ENCODE measurements around the gene ATP8A2. TPM values are rescaled to one million over a fixed set of nuclear protein-coding genes. Genes with fewer than 3 reads are reported as not detected.
A peak's percentile ranks its signal among the peaks of the same experiment; 100 is the strongest.

Gene ATP8A2
- polyA plus RNA-seq, 5 donors = 9.1 to 13.1 (median 12.3) TPM

DNA sequence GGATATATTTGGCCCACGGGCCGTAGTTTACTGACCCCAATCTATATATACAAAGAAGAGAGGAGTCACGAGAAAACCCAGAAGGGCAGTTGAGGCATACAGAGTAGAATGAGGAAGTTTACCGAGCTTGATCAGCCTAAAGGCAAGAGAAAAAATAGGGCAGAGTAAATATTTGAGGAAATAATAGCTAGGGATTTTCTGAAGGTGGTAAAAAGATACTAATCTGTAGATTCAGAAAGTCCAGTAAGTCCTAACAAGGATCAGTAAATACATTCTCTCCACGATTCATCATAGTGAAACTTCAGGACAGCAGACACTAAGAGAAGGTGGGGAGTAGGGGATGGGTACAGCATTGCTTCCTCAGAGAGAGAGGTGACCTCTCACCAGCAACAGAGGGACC lies 248.1 kb downstream of the ATP8A2 start:
- DNase-seq = no peak

DNA sequence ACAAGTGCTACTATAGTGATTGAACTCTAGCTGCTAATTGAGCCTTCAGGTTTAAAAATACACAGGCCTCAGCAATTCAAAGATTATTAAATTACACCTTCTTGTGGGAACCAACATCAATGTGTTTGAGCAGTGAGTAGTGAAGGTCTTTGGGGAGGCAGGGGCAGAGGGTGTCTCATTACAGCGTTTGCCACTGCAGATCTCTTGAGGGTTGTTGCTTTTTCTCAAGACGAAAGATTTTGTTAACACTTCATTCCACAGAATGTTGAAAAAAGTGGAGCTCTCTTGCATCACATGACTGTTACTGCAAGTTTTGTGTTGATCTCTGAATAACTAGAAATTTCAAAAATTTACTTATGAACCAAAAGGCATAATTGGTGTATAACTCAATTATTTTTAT lies 253.6 kb downstream of the ATP8A2 start:
- peak; percentile 64 to 68 for DNase-seq

DNA sequence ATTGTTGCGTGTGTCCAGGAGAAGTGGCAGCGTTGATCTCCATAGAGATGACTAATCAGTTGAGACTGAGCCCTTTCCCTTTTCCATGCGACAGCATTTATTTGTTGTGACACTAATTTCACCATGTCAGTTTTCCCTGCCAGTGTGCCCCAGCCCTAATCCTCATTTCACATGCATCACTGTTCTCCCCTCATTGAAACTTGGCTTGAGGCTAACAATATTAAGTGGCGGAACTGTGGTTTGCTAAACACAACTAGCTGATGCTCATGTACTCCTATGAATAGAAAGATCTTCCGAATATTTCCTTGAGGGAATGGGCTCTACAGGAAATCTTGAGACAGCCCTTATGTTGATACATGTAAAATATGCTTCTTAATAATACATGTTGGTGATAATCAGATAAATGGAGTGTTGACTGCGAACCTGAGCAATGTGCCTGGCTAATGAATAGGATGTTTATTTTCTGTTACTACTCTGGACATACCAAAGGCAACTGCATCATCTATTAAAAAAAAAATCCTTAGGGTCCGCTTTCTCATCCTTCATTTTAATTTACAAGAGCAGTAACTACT lies 258.6 kb downstream of the ATP8A2 start:
- DNase-seq = peak; percentile 58

DNA sequence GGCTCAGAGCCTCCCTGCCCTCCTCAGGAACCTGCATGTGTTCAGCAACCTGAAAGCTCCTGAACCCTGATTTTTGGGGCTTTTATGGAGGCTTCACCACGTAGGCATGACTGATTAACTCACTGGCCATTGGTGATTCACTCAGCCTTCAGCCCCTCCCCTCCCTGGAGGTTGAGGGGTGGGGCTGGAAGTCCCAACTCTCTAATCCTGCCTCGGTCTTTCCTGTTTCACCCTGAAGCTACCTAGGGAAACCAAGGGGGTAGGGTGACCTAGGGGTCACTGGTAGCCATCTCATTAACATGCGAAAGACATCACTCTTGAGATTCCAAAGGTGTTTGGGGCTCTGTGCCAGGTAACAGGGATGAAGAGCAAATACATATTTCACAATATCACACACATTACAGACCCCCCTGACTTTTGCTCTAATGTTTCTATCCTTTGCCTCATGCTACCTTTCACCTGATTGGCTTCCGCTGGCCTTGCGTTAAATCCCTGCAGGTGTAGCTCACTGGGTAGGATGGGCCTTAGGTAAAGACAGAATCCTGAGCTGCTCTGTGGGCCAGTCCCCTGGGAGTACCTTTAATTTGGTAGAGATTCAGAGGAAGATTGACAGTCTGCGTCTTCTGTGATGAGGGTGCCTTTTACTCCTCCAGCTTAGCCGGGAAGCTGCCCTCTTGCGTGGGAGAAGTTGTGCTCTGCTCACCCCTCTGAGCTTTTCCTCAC lies 260.6 kb downstream of the ATP8A2 start:
- DNase-seq = no peak

DNA sequence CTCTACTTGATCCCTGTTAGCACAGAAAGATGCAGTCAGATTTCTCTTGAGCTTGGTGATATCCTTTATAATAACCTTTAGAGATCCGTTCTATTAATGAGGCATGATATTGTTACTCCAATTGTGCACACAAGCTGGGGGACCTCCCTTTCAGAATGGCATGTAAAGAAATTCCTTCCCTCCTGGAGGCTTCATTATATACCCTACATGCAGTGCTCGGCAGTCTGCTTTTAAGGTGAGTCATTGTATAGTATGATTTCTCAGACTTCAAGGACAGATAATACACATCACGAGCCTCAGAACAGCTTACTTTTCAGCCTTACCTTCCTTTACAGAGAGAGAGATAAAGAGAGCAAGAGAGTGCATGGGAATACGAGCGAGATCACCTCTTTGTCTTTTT lies 261.3 kb downstream of the ATP8A2 start:
- DNase-seq = no peak

DNA sequence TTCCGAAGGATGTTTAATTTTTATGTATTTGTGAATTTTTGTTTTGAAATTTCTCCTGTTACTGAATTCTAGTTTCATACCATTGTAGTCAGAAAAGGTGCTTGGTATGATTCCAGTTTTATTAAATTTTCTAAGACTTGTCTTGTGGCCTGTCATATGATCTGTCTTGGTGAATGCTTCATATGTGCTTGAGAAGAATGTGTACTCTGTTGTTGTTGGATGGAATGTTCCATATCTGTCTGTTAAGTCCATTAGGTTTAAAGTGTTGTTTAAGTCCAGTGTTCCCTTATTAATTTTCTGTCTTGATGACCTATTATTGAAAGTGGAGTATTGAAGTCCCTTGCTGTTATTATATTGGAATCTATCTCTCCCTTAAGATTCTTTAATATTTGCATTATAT lies 273.9 kb downstream of the ATP8A2 start:
- no peak for DNase-seq

DNA sequence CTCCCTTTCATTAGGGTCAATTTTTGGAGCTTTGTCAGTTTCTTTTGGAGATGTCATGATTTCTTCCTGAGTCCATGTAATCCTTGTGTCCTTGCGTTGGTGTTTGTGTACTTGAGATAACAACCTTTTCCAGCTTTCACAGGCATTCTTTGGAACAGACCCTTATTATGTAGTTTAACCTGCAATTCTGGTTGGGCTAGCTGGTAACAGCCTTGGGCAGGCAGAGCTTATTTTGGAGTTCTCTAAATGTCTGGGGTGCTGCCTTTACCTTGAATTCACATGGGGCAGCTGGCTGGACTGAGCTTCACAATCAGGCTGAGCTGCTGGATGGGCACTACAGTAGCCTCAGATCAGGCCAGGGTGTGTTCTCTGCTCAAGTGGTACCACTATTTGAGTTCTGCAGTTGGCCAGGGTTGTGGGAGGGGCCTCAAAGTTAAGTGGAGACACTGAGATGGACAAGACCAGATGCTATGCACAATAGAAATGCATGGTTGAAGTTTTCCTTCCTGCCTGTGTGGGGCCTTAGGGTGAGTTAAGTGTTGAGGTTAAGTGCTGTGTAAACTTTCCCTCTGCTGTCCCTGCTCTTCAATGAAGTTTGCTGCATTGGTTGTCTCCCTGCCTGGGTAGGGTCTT lies 277.3 kb downstream of the ATP8A2 start:
- DNase-seq = no peak

DNA sequence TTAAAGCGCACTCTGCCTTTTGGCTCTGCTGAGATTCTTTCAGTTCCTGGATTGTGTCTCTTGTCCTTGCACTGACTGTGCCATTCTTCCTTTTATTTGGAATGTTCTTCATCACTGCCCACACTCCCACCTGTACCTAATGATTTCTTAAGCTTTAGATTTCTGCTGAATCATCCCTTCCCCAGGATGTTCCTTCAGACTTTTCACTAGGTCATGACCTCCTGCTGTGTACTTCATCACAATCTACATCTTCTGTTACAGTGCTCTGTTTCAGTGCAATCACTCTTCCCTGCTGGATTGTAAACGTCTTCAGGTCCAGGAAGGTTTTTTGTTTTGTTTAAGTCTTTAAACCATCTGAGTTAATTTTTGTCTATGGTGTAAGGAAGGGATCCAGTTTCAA lies 281.0 kb downstream of the ATP8A2 start:
- DNase-seq = no peak

DNA sequence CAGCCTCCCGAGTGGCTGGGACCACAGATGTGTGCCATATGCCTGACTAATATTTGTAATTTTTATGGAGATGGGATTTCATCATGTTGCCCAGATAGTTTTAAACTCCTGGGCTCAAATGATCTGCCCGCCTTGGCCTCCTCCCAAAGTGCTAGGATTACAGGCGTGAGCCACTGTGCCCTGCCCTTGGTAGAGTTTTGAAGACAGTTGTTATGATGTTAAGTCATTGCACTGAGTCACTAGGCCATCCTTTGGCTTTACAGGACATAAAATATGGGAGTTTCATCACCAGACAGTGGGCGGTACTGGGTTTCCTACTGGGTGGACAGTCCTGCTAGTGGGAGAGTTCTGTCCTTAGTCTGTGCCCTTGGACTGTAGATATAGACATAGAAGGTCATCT lies 282.5 kb downstream of the ATP8A2 start:
- DNase-seq = no peak

DNA sequence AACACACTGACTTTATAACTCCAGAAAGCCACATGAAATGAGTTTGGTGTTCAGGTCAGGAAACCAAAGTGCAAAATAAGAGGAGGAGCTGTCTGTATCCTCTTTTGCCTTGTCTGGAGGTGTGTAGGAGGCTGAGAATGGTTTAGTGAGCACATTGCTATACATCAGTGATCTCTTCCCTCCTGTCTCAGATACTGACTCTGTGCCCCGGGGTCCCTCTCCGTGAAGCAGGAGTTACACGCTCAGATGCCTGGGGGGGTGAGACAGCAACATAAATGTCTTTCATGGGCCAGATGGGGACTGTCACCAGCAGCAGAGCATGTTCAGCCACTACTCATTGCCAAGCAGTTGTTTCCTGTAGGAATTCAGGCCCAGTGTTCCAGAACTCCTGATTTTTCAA lies 285.4 kb downstream of the ATP8A2 start:
- DNase-seq = peak; percentile 64 to 69

DNA sequence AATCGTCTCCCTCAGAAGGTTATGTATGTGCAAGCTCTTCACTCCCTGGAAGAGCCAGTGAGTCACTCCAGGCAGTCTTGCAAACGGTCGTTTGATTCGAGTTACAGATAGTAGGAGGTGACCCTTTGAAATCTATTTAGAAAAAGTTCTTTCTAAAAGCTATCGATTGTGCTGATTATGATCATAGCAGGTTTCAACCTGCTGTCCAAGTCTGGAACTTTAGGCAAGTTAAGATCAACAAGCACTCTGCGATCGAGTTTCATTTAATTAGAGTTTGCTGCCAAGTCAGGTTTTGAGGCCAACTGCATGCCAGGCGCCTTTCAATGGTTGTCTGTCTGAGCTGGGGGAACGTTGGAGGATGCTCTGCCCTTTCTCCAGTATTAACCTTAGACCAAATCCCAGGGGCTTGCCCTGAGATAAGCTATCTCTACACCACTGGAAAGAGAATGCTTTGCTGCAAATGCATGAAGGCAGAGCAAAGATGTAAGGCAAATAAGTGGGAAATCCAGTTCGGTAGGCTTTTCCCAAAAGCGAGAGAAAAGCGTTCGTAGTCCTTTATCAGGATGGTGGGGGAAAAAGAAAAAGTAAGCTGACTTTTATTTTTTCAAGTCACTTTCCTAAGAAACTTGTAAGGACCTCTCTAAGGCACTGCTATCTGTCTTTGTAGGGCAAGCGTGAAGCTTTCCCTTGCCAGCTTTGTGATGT lies 287.5 kb downstream of the ATP8A2 start:
- no peak for DNase-seq

DNA sequence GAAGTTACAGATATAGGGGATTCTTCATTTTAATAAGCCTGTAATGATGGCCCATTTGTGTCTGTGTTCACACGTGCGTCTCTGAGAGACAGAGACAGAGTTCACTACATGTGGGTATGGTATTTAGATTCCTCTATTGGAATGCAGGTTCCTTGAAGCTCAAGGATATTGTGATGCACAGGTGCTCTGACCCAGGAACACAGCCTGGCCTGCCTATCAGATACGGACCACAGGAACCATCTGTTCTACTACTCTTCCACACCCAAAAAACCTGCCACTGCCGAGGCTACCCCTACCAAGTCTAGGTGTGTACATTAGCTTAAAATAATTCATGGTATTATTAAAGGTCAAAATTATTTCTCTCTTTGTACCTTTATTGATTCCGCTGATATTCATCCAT lies 289.2 kb downstream of the ATP8A2 start:
- no peak for DNase-seq

DNA sequence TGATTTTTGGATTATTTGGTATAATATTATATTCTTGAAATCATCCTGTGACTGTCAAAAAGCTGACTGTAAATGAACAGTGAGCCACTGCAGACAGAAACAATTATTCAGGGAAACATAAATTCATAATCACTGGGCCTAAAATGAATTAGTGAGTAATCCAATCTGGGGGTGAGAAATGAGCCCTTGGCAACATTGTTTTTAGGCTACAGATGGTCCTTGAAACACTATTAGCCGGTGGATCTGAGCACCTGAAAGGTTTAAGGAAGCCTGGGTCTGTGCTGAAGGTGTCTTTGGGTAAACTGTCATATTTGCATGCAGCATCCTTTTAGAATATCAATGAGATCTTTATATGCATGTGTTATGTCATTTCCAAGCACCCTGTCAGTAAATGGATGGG lies 290.7 kb downstream of the ATP8A2 start:
- DNase-seq = no peak

DNA sequence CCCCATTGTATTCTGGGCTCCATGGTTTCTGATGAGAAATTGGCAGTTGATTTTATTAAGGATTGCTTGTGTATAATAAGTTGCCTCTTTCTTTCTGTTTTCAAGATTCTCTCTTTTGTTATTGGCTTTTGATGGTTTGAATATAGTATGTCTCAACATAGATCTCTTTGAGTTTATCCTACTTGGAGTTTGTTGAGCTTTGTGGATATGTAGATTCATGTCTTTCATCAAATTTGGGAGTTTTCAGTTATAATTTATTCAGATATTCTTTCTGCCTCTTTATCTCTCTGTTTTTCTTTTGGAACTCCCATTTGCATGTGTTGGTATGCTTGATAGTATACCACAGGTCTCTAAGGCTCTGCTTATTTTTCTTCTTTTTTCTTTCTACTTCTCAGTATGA lies 296.6 kb downstream of the ATP8A2 start:
- DNase-seq = no peak

DNA sequence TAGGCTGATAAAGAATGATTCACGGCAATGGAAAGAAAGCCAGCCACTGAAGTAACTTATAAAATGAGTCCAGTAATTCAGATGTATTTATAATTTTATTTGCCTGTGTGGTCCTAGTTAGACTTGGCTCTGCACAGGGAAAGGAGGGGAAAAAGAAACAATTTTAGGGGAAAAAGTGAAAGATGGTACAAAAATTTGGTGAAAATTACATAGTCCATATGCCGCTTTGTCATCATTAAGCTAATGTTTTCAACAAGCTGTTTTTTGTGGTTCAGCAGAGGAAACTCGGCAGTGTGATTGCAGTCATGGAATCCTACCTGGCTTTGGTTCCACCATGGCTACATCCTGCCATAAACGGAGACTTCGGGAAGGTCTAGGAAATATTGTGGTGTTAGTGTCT lies 301.9 kb downstream of the ATP8A2 start:
- peak in 1 of 2 donors; percentile 51 for DNase-seq

DNA sequence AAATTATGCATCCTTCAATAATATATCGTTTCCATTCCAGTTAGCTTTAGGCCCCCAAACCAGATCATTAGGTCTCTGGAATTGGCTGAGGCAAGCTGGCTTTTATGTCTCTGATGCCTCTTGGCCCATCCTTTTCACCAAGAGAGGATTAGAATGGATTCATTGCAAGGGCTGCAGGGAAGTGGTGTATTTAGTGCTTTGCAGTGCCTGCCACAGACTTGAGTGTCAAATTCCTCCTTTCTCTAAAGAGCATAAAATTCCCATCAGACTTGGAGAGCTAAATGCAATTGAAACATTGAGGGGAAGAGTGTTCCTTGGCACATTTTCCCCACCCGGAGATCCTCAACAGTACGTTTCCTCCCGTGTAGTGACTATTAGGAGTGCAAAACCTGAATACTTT lies 302.6 kb downstream of the ATP8A2 start:
- no peak for DNase-seq

DNA sequence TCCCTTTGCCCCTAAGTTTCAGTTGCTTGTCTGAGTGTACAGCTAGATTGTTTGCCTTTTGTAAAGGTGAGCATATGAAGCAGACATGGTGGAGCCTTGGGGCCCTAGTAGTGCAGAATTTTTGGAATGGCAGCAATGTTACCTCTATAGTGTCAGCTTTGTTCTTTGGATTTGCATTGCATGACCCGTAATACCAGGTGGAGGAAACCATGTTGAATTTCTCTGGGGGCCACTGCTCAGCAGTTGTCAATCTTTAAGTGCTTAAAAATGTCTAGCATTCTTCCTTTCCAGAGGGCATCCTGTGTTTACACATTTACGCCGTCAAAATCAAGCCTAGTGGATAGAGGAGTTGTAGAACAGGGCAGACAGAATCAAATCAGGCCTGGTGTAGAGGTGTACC lies 303.3 kb downstream of the ATP8A2 start:
- no peak for DNase-seq

DNA sequence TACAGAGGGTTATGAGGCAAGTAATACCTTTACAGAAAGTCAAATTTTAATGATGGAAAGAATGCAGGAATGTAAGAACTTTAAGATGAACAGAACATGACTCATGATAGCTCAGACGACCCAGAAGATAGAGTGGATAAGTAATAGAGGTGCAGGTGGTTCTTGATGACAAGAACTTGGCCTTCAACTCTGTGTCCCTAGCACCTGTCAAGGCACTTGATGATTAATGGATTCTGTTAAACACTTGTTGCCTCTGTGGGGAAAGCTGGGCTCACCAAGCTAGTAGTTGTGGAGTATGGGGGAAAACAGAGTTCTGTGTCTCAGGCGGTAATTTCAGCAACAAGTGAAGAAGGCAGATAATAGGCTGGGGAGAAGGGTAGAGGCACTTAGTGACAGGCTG lies 306.2 kb downstream of the ATP8A2 start:
- no peak for DNase-seq

DNA sequence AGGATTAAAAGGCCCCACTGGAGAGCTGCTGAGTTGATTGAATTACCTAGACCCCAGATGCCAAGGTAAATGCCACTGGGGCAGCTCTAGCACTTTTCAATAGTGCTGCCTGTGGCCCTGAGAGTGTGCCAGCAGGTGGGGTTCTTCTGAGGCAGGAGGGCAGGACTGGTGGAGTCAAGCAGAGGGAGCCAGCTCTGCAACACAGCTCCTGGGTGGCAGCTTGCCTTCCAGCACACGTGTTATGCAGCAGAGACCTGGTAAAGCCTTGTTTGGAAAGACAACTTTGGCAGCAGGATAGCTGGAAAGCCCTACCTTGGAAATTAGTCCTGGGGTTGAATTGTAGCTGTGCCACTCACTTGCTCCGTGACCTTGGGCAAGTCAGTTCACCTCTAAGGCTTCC lies 306.6 kb downstream of the ATP8A2 start:
- DNase-seq = no peak

DNA sequence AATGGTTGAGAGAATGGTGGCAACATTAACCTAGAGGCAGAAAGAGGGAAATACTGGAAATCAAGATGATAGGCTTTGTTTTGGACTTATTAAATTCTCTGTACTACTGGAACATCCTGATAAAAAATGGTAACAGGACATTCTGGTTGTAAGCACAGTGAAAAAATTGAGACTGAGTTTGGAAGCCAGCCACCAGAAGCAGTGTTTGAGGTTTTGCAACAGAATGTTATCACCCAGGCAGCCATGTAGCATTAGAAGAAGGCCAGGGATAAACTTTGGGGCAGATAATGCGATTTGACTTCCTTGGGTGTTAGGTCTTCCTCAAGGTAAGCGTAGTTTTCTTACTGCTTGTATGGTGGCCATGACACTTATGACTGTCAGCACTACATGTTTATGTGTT lies 307.4 kb downstream of the ATP8A2 start:
- peak in 1 of 2 donors; percentile 54 for DNase-seq

DNA sequence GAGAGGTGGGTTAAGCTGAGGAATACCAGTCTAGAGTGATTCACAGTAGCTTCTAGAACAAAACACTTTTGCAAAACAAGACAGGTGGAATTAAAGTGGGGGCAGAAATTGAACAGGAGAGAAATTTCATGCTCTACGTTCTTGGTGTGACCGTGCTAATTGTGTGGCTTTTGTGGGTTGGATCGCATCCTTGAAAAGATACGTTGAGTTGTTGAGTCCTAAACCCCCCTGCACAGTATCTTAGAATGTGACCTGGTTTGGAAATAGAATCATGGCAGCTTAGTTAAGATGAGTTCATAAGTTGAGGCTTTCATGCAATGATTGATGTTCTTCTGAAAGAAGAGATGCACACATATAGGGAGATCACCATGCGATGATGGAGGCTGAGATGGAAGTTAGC lies 308.2 kb downstream of the ATP8A2 start:
- no peak for DNase-seq

DNA sequence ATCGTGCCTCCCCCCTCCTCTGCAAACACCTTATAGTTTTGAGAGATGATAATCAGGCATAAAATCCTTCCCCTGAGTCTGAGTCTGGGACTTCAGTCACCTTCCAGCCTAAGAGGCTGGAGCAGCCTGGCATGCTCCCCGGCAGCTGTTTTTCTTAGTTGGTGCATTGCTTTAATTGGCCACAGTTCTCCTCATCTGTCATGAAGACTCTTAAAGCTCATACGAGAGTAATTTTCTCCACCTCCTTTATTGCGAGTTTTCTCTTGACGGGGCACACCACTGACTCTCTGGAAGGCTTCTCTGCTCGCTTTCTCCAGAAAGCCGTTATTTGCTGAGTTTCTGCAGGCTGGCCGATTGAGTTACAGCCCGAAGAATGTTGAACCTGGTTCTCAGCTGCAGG lies 310.5 kb downstream of the ATP8A2 start:
- DNase-seq = no peak

DNA sequence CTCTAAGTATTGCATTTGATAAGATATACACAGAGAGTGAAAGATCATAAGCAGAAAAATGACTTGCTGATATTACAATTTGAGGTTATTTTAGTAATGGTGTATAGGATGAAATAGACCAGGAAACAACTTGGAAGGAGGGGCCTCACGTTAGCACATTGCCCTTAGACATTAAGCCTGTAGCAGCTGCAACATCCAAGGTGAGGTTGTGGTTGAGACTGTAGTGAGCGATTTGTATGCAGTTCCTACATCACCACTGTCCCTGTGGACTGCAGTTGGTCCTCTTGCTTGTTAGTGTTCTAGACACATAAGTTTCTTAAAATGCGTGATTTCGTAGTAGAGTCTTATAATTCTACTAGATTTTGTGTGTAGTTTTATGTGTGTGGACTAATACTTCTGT lies 311.3 kb downstream of the ATP8A2 start:
- DNase-seq = no peak
